NOMO-1 (cell line): ENCODE data around the gene TMED10.

Experiments
- DNase-seq, 2 experiments: peaks; one replicate each; lab custom pipeline; 2025; ENCODE audit not compliant: unreplicated experiment in 2 of 2; lab: John Stamatoyannopoulos, UW

The TMED10 gene

GRCh38 chr14:75176142-75176820 is at the start of gene TMED10:
TMED10 (minus strand) TSS chr14:75176612; CDS start chr14:75176579, 33 bp downstream.
- DNase-seq = peak; percentile 76 to 91

- no peak for DNase-seq
Measured at GRCh38 chr14:75224561-75224960, 48.1 kb upstream of the TMED10 start.

- peak; percentile 77 to 83 for DNase-seq
Measured at GRCh38 chr14:75223664-75224154, 47.3 kb upstream of the TMED10 start.

- DNase-seq = peak; percentile 63 to 68
Measured at GRCh38 chr14:75222208-75222701, 45.8 kb upstream of the TMED10 start.

GRCh38 chr14:75221797-75222196 is 45.4 kb upstream of the TMED10 start:
- DNase-seq = no peak

GRCh38 chr14:75220156-75220555 is 43.7 kb upstream of the TMED10 start:
- no peak for DNase-seq

GRCh38 chr14:75217508-75218206 is 41.2 kb upstream of the TMED10 start:
- DNase-seq = no peak

- no peak for DNase-seq
Measured at GRCh38 chr14:75216427-75217006, 40.1 kb upstream of the TMED10 start.

GRCh38 chr14:75215520-75215919 is 39.1 kb upstream of the TMED10 start:
- no peak for DNase-seq

- DNase-seq = no peak
Measured at GRCh38 chr14:75214558-75214957, 38.1 kb upstream of the TMED10 start.

- peak in 1 of 2 experiments; percentile 28 for DNase-seq
Measured at GRCh38 chr14:75213172-75213571, 36.8 kb upstream of the TMED10 start.

GRCh38 chr14:75208843-75209242 is 32.4 kb upstream of the TMED10 start:
- no peak for DNase-seq

- DNase-seq = no peak
Measured at GRCh38 chr14:75206190-75206589, 29.8 kb upstream of the TMED10 start.

GRCh38 chr14:75205591-75205990 is 29.2 kb upstream of the TMED10 start:
- peak; percentile 57 to 70 for DNase-seq

- DNase-seq = no peak
Measured at GRCh38 chr14:75204116-75204515, 27.7 kb upstream of the TMED10 start.

GRCh38 chr14:75202657-75203056 is 26.2 kb upstream of the TMED10 start:
- DNase-seq = no peak

- no peak for DNase-seq
Measured at GRCh38 chr14:75201087-75201486, 24.7 kb upstream of the TMED10 start.

GRCh38 chr14:75200451-75200850 is 24.0 kb upstream of the TMED10 start:
- no peak for DNase-seq

- DNase-seq = no peak
Measured at GRCh38 chr14:75198291-75198933, 22.0 kb upstream of the TMED10 start.

- DNase-seq = no peak
Measured at GRCh38 chr14:75197338-75197737, 20.9 kb upstream of the TMED10 start.

- DNase-seq = peak; percentile 62 to 86
Measured at GRCh38 chr14:75196468-75196867, 20.1 kb upstream of the TMED10 start.
